Caco-2 (cell line): Measurements from ENCODE around the gene DPYSL4. TPM values are rescaled to one million over a fixed set of nuclear protein-coding genes. Genes with fewer than 3 reads are reported as not detected.

Source experiments
- BruUV-seq: library from RNA; stranded (reverse); fragments of 400-500 nt; replicated peaks from 2 replicates; lab custom pipeline; 2021; lab: Mats Ljungman, UMichigan
- CTCF ChIA-PET: fragments of 300-600 bp; sonication (Branson Sonifier 250); formaldehyde crosslinking; loops from one replicate; lab custom pipeline; 2022; ENCODE audit warnings: antibody characterized with exemption; lab: Charles Lee
- POLR2A ChIA-PET: fragments of 300-600 bp; sonication (Branson Sonifier 250); formaldehyde crosslinking; loops from one replicate; lab custom pipeline; 2022; ENCODE audit warnings: antibody characterized with exemption; lab: Charles Lee
- DNase-seq, 2 experiments: peaks; one replicate each; pipeline versions ENCODE4 v3.0.0 to v3.0.0-alpha.2; 2020 to 2022
- H3K27me3 ChIP-seq: replicated peaks from 2 replicates; pipeline ENCODE4 v1.6.0; 2011; ENCODE audit warnings: low read length; ENCODE audit not compliant: control insufficient read depth, insufficient read depth
- H3K36me3 ChIP-seq: 2 replicates; pipeline ENCODE4 v1.5.1; 2011; ENCODE audit warnings: low read length; ENCODE audit not compliant: control insufficient read depth, insufficient read depth
- H3K4me1 ChIP-seq: fragments of 250-450 bp; sonication (Bioruptor Pico); 2 replicates; pipeline ENCODE4 v1.5.1; 2020; ENCODE audit warnings: mild to moderate bottlenecking
- H3K4me3 ChIP-seq: 2 replicates; pipeline ENCODE4 v1.5.1; 2011; ENCODE audit warnings: low read depth, mild to moderate bottlenecking, control low read depth, low read length
- H3K9me3 ChIP-seq: fragments of 250-450 bp; sonication (Bioruptor Pico); 2 replicates; pipeline ENCODE4 v1.5.1; 2020; ENCODE audit warnings: mild to moderate bottlenecking, moderate library complexity
- H3K27ac Mint-ChIP-seq: one replicate; pipeline ENCODE4 v1.8.0; 2022; ENCODE audit warnings: mixed read lengths; ENCODE audit not compliant: unreplicated experiment
- H3K27me3 Mint-ChIP-seq: one replicate; pipeline ENCODE4 v1.8.0; 2022; ENCODE audit warnings: mixed read lengths; ENCODE audit not compliant: insufficient read depth, unreplicated experiment
- H3K36me3 Mint-ChIP-seq: one replicate; pipeline ENCODE4 v1.8.0; 2022; ENCODE audit warnings: mild to moderate bottlenecking, mixed read lengths; ENCODE audit not compliant: insufficient read depth, unreplicated experiment
- H3K4me1 Mint-ChIP-seq: one replicate; pipeline ENCODE4 v1.8.0; 2022; ENCODE audit warnings: low read depth, mixed read lengths; ENCODE audit not compliant: unreplicated experiment
- H3K4me3 Mint-ChIP-seq: one replicate; pipeline ENCODE4 v1.8.0; 2022; ENCODE audit warnings: mild to moderate bottlenecking, moderate library complexity, mixed read lengths; ENCODE audit not compliant: unreplicated experiment
- H3K9me3 Mint-ChIP-seq: one replicate; pipeline ENCODE4 v1.8.0; 2022; ENCODE audit warnings: mixed read lengths; ENCODE audit not compliant: unreplicated experiment
- intact Hi-C: fragments of 100-400 bp; cut with micrococcal nuclease; formaldehyde crosslinking; loops from one replicate; pipeline ENCODE4 v1.10.0; 2022; ENCODE audit not compliant: unreplicated experiment
- total RNA-seq: library from RNA; stranded (reverse); gene quantifications from 2 replicates; pipeline ENCODE4 v1.2.3, GENCODE V29; 2022
- TF ChIP-seq, protein P1 (sequence below), 2 experiments: fragments of 200-600 bp in 1 of 2; IDR thresholded peaks; 1 replicate in 1 of 2; 2 replicates in 1 of 2; pipeline versions ENCODE4 v1.5.1 to v1.8.0; 2011 to 2022; ENCODE audit warnings: antibody characterized with exemption in 1 of 2, control low read depth in 1 of 2, inconsistent platforms in 1 of 2, low read depth in 1 of 2, low read length in 1 of 2, mild to moderate bottlenecking in 1 of 2, moderate library complexity in 1 of 2; ENCODE audit not compliant: insufficient read depth in 1 of 2, severe bottlenecking in 1 of 2, unreplicated experiment in 1 of 2

DPYSL4 gene
- total RNA-seq, 1 experiment from 2014 or later, result not detected

DNA sequence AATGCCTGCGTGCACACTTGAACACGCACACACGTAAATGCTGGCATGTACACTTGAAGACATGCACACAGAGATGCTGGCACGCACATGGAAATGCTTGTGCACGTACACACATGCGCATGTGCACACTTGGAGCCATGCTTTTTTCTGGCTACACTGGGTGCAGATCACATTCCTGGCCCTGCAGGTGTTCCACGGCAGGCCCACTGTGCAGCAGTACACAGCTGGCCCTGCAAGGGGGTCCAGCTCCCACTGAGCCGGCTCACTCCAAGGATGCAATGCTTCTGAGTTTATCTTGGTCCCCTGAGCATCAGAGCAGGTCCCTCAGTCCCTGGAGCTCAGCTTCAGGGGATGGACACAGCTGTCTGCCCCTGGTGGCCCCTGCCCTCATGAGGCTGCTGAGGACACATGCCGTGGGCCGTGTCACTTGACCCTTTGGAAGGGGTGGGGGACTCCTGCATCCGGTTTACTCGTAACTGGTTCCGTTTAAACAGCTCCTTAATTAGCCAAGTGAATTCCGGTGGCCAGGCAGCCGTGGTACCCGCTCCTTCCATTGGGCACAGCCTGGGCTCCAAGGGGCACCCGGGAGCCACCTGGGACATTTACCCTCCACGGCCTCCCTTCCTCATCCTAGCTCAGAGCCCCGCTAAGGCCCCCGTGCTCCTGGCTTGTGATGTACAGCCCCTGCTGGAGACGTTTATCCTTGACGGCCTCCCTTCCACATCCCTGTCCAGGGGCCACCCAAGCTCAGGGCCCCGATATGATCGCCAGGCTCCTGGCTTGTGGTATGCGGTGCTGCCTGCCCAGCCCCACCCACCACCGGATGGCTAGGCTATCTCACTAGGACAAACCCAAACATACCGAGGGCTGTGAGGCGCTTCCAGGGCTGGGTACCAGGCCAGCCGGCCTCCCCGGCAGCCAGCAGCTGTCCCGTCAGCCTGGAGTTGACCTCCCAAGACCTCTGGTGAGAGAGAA is 39.5 kb upstream of the DPYSL4 start:
- Mint-ChIP-seq H3K4me3 (no peak overlapping the region), H3K4me1 (no peaks in the 10 kb centered on the region), H3K9me3 (no peaks in the 10 kb centered on the region), H3K27ac (no peak overlapping the region), H3K27me3 (no peaks in the 10 kb centered on the region), H3K36me3 (no peaks in the 10 kb centered on the region)
- ChIA-PET POLR2A (no interaction called here), CTCF (no interaction called here)
- H3K27me3 ChIP-seq, result no peaks in the 10 kb centered on the region
- H3K36me3 ChIP-seq, result no peaks in the 10 kb centered on the region
- H3K4me3 ChIP-seq, result no peak overlapping the region
- TF ChIP-seq, protein P1, sequence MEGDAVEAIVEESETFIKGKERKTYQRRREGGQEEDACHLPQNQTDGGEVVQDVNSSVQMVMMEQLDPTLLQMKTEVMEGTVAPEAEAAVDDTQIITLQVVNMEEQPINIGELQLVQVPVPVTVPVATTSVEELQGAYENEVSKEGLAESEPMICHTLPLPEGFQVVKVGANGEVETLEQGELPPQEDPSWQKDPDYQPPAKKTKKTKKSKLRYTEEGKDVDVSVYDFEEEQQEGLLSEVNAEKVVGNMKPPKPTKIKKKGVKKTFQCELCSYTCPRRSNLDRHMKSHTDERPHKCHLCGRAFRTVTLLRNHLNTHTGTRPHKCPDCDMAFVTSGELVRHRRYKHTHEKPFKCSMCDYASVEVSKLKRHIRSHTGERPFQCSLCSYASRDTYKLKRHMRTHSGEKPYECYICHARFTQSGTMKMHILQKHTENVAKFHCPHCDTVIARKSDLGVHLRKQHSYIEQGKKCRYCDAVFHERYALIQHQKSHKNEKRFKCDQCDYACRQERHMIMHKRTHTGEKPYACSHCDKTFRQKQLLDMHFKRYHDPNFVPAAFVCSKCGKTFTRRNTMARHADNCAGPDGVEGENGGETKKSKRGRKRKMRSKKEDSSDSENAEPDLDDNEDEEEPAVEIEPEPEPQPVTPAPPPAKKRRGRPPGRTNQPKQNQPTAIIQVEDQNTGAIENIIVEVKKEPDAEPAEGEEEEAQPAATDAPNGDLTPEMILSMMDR (IDR thresholded peaks at IDR 0.05; ENCODE audit: insufficient read depth in 1 of 2, low read depth in 1 of 2, low read length in 1 of 2, severe bottlenecking in 1 of 2, unreplicated experiment in 1 of 2), result no peak
- DNase-seq, result no peak
- H3K4me1 ChIP-seq, result no peaks in the 10 kb centered on the region
- no peaks in the 10 kb centered on the region for H3K9me3 ChIP-seq
- no TSS peak for BruUV-seq
- intact Hi-C loops, result loop anchor here (10.0 kb wide), 1 partner anchor 162 kb away; the partner anchor contains the start of gene BNIP3

DNA sequence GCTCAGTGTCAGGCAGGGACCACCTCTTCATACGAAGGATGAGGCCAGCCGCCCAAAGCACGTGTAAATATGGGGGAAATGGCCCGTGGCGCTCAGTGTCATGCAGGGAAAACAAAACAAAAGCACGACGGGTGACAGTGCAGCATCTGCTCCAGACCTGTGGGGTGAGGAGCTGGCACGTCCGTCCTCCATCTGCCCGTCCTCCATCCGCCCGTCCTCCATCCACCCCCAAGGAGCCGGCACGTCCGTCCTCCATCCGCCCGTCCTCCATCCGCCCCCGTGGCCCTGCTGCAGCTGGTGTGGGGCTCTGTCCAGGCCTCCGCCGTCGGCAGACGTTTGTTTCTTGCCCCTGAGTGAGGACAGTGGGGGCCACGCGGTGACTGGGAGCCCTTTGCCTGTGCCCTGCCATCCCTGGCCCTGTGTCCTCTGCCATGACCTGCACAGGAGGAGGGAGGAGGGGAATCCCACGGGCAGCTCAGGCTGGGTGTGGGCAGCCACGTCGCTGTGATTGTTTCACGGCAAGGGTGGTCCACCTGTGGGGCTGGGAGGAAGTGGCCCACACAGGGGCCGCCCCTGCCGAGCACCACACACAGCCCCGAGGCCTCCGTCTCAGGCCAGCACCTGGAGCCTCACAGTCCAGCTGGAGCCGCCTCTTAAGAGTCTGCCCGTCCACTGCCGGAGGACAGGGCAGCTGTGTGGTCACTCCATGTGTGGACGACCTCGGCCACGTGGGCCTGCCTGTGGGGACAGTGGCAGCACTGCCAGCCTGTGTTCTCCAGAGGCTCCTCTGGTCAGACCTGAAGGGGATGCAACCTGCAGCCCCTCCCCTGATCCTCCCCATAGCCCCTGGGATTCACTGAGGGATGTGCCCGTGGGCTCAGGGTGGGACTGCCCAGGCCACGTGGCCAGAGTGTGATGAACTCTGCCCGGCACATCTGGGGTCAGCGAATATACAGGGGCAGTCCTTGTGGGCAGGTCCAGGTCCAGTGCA is 38.2 kb upstream of the DPYSL4 start:
- H3K4me3 Mint-ChIP-seq, result no peak overlapping the region
- H3K9me3 Mint-ChIP-seq, result no peaks in the 10 kb centered on the region
- H3K27me3 Mint-ChIP-seq, result no peaks in the 10 kb centered on the region
- Histone ChIP-seq H3K27me3 (no peaks in the 10 kb centered on the region), H3K4me1 (no peaks in the 10 kb centered on the region), H3K36me3 (no peaks in the 10 kb centered on the region), H3K9me3 (no peaks in the 10 kb centered on the region), H3K4me3 (no peak overlapping the region)
- DNase-seq, result no peak
- no peak overlapping the region for H3K27ac Mint-ChIP-seq
- H3K4me1 Mint-ChIP-seq, result no peaks in the 10 kb centered on the region
- ChIA-PET POLR2A (no interaction called here), CTCF (no interaction called here)
- H3K36me3 Mint-ChIP-seq, result no peaks in the 10 kb centered on the region
- TF ChIP-seq, protein P1 (IDR thresholded peaks at IDR 0.05; ENCODE audit: insufficient read depth in 1 of 2, low read depth in 1 of 2, low read length in 1 of 2, severe bottlenecking in 1 of 2, unreplicated experiment in 1 of 2), result no peak
- intact Hi-C loops, result loop anchor here (10.0 kb wide), 1 partner anchor 164 kb away; the partner anchor contains the start of gene BNIP3
- no TSS peak for BruUV-seq

DNA sequence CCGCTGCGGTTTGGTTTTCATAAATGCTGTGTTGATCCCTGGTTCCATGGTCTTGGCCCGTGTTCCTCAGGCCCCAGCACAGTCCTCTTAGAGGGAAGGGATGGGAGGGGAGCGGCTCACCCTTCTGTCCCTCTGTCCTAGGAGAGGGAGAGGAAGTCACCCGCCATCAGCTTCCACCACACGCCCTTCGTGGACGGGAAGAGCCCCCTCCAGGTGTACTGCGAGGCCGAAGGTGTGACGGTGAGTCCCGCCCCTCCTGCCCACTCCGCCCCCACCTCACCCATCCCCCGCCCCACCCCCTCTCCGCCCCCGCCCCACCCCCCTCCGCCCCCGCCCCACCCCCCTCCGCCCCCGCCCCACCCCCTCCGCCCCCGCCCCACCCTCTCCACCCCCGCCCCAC is 37.5 kb upstream of the DPYSL4 start:
- H3K4me1 Mint-ChIP-seq, result no peaks in the 10 kb centered on the region
- ChIA-PET CTCF (no interaction called here), POLR2A (no interaction called here)
- H3K9me3 Mint-ChIP-seq, result no peaks in the 10 kb centered on the region
- no TSS peak for BruUV-seq
- H3K36me3 ChIP-seq, result no peaks in the 10 kb centered on the region
- DNase-seq, result no peak
- no peaks in the 10 kb centered on the region for H3K27me3 Mint-ChIP-seq
- intact Hi-C loops, result loop anchor here (10.0 kb wide), 1 partner anchor 164 kb away; the partner anchor contains the start of gene BNIP3
- no peaks in the 10 kb centered on the region for H3K36me3 Mint-ChIP-seq
- TF ChIP-seq, protein P1 (IDR thresholded peaks at IDR 0.05; ENCODE audit: insufficient read depth in 1 of 2, low read depth in 1 of 2, low read length in 1 of 2, severe bottlenecking in 1 of 2, unreplicated experiment in 1 of 2), result no peak
- no peak overlapping the region for H3K4me3 Mint-ChIP-seq
- H3K9me3 ChIP-seq, result no peaks in the 10 kb centered on the region
- H3K4me1 ChIP-seq, result no peaks in the 10 kb centered on the region
- H3K4me3 ChIP-seq, result no peak overlapping the region
- H3K27me3 ChIP-seq, result no peaks in the 10 kb centered on the region
- H3K27ac Mint-ChIP-seq, result no peak overlapping the region
